Keratinocyte (primary cell): Measurements from ENCODE around the gene LGALS9B.
"Not testable (repeated sequence)": the region's sequence is repeated elsewhere in the genome, so short reads cannot be mapped to it uniquely, and the experiment has no call there.

Source experiments
- EZH2 ChIP-seq: IDR thresholded peaks from one replicate; pipeline ENCODE4 v1.6.1; 2012; ENCODE audit warnings: inconsistent platforms, mild to moderate bottlenecking, low read length, moderate library complexity
- TF ChIP-seq, protein P1 (sequence below), 3 experiments: IDR thresholded peaks in 1 of 3; conservative IDR thresholded peaks in 1 of 3; optimal IDR thresholded peaks in 1 of 3; 2 replicates in 2 of 3; 3 replicates in 1 of 3; pipeline versions ENCODE3 to v1.5.1; 2011; ENCODE audit warnings: low read length in 3 of 3, mild to moderate bottlenecking in 3 of 3, moderate library complexity in 2 of 3, control low read depth in 1 of 3, inconsistent platforms in 1 of 3; ENCODE audit not compliant: insufficient read depth in 2 of 3; ENCODE audit errors: extremely low read depth in 1 of 3

- TF ChIP-seq, protein P1, sequence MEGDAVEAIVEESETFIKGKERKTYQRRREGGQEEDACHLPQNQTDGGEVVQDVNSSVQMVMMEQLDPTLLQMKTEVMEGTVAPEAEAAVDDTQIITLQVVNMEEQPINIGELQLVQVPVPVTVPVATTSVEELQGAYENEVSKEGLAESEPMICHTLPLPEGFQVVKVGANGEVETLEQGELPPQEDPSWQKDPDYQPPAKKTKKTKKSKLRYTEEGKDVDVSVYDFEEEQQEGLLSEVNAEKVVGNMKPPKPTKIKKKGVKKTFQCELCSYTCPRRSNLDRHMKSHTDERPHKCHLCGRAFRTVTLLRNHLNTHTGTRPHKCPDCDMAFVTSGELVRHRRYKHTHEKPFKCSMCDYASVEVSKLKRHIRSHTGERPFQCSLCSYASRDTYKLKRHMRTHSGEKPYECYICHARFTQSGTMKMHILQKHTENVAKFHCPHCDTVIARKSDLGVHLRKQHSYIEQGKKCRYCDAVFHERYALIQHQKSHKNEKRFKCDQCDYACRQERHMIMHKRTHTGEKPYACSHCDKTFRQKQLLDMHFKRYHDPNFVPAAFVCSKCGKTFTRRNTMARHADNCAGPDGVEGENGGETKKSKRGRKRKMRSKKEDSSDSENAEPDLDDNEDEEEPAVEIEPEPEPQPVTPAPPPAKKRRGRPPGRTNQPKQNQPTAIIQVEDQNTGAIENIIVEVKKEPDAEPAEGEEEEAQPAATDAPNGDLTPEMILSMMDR (optimal IDR thresholded peaks at IDR 0.05 in 1 of 3, IDR thresholded peaks at IDR 0.05 in 1 of 3, conservative IDR thresholded peaks at IDR 0.05 in 1 of 3; ENCODE audit: extremely low read depth in 1 of 3, insufficient read depth in 2 of 3, low read length in 3 of 3), result not testable (repeated sequence)
- TF ChIP-seq EZH2, result not testable (repeated sequence)
Observed at GRCh38 chr17:20501896-20502295, 34.6 kb upstream of the LGALS9B start.
